Measurements from ENCODE around the gene LRBA. TPM values are rescaled to one million over a fixed set of nuclear protein-coding genes. Genes with fewer than 3 reads are reported as not detected.
"Not testable (repeated sequence)": the region's sequence is repeated elsewhere in the genome, so short reads cannot be mapped to it uniquely, and the experiment has no call there.

Gene LRBA
- 33.9 TPM for polyA plus RNA-seq (2012; ENCODE audit: missing spikeins)

DNA sequence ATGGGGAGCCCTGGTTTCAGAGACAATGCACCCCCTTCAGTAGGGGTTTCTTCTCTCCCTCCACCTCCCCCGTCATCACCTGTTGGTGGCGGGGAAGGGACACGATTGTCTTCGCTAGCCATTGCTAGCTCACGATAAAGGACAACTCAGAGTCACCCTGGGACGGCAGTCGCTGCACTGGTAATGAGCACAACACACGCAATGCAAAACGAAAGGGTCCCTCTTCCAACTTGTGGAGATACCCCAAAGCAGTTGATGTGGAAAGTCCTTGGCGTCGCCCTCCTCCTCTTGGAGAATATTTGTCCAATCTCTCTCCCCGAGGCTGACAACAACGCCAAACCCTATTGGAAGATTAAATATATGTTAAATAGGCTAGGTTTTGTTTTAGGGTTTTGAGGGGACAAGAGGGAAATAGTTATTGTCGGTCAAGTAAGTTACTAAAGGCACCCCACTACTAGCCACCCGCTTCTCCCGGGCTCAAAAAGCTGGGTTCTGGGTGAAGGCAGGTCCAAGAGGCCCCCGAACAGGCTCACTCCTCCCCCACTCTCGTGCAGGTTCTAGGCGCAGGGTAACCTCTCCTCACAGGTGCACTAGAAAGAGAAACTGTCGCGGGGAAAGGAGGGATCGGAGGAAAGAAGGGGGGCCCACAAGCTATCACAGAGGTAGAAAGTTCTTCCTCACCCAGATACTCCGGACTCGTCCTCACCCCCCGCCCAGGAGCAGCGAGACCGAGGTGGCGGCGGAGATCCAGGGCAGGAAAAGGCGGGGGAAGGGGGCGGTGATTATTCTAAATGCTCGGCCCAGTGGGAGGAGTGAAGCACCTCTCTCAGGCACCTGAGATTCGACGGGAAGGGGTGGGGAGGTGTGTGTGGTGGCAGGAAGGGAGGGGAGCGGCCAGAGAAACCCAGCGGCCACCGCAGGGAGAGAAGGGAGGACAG, at the start of gene LRBA:
TSS of gene LRBA (minus strand) at position 764 of the 938 bp plus-strand sequence. CDS start at position 122, 642 bp downstream.
- no peak for TF ChIP-seq TAF1 (IDR thresholded peaks at IDR 0.05; ENCODE audit: borderline replicate concordance, low read depth, low read length)
- TF ChIP-seq POLR2AphosphoS5 (IDR thresholded peaks at IDR 0.05; ENCODE audit: low read depth, low read length) = no peak
- no peak for TF ChIP-seq POLR2A (IDR thresholded peaks at IDR 0.05; ENCODE audit: low read depth, low read length)
- DNase-seq (ENCODE audit: insufficient read length) (peak; percentile 60), FAIRE-seq (peak; percentile 78)

GRCh38 chr4:151063143-151063542, 48.1 kb upstream of the LRBA start:
- not testable (repeated sequence) for FAIRE-seq; DNase-seq (ENCODE audit: insufficient read length)

DNA sequence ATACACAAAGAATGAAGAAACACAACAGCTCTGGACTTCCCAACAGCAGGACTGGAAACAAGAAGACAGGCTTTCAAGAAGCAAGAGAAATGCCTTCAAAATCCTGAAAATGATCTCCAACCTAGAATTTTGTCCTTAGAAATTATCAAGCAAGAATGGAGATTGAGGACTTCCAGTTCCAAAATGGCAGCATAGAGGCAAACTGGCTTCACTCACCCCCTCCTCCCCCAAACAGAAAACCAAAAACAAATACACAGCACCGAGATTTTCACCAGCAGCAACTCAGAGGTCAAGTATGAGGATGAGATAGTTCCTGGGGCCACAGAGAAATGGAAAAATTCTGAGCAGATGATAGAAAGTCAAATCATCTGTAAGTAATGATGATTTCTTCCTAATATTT, 40.5 kb upstream of the LRBA start:
- no peak for FAIRE-seq

DNA sequence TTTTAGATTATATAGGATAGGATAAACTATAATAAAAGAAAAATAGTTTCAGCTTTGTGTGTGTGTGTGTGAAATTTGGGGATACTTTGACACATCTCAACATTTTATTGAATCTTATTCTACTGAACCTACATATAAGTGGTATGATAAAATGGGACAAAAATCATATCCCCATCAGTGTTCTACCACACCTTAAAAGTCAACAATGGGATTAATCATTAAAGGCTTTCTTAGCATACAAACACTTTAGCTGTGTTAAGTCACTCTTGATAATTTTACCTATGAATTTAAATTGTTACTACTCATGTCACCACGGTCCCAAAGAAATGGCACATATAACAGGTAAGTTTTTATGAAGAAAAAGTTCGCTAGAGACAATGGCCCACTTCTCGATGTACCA, 37.7 kb upstream of the LRBA start:
- FAIRE-seq = no peak
- DNase-seq (ENCODE audit: insufficient read length) = no peak
- TF ChIP-seq POLR2A (IDR thresholded peaks at IDR 0.05; ENCODE audit: low read depth, low read length) = no peak
- TF ChIP-seq TAF1 (IDR thresholded peaks at IDR 0.05; ENCODE audit: borderline replicate concordance, low read depth, low read length) = no peak

More for the DNA sequence above, 40.5 kb upstream of the LRBA start:
- DNase-seq (ENCODE audit: insufficient read length) = no peak
- TF ChIP-seq POLR2A (IDR thresholded peaks at IDR 0.05; ENCODE audit: low read depth, low read length) (no peak), TAF1 (IDR thresholded peaks at IDR 0.05; ENCODE audit: borderline replicate concordance, low read depth, low read length) (no peak), POLR2AphosphoS5 (IDR thresholded peaks at IDR 0.05; ENCODE audit: low read depth, low read length) (no peak)

GRCh38 chr4:151049430-151049884, 34.4 kb upstream of the LRBA start:
- TF ChIP-seq POLR2AphosphoS5 (IDR thresholded peaks at IDR 0.05; ENCODE audit: low read depth, low read length) (no peak), POLR2A (IDR thresholded peaks at IDR 0.05; ENCODE audit: low read depth, low read length) (no peak), TAF1 (IDR thresholded peaks at IDR 0.05; ENCODE audit: borderline replicate concordance, low read depth, low read length) (no peak)
- FAIRE-seq (no peak), DNase-seq (ENCODE audit: insufficient read length) (no peak)

DNA sequence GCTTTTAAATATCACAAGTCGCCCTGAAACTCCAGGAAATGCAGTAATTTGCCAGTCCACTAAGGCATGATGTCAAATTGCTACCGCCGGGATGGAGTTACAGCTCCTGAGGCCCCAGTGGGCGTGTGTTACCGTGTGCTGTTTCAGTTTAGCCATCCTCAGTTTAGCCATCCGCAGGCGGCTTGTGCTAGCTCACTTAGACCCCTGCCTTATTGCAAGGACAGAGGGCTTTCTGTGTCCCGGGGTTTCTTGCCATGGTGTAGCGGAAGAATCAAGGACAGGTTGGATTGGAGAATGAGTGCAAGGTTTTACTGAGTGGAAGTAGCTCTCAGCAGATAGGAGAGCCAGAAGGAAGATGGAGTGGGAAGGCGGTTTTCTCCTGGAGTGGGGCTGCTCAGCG, 33.8 kb upstream of the LRBA start:
- FAIRE-seq (no peak), DNase-seq (ENCODE audit: insufficient read length) (no peak)
- TF ChIP-seq POLR2AphosphoS5 (IDR thresholded peaks at IDR 0.05; ENCODE audit: low read depth, low read length) (no peak), POLR2A (IDR thresholded peaks at IDR 0.05; ENCODE audit: low read depth, low read length) (no peak), TAF1 (IDR thresholded peaks at IDR 0.05; ENCODE audit: borderline replicate concordance, low read depth, low read length) (no peak)

GRCh38 chr4:151046609-151047008, 31.5 kb upstream of the LRBA start:
- no peak for DNase-seq (ENCODE audit: insufficient read length)
- FAIRE-seq = no peak
- TF ChIP-seq POLR2AphosphoS5 (IDR thresholded peaks at IDR 0.05; ENCODE audit: low read depth, low read length) (no peak), POLR2A (IDR thresholded peaks at IDR 0.05; ENCODE audit: low read depth, low read length) (no peak), TAF1 (IDR thresholded peaks at IDR 0.05; ENCODE audit: borderline replicate concordance, low read depth, low read length) (no peak)

- FAIRE-seq = no peak
- no peak for DNase-seq (ENCODE audit: insufficient read length)
- TF ChIP-seq POLR2AphosphoS5 (IDR thresholded peaks at IDR 0.05; ENCODE audit: low read depth, low read length) (no peak), POLR2A (IDR thresholded peaks at IDR 0.05; ENCODE audit: low read depth, low read length) (no peak), TAF1 (IDR thresholded peaks at IDR 0.05; ENCODE audit: borderline replicate concordance, low read depth, low read length) (no peak)
These were observed 30.8 kb upstream of the LRBA start for GRCh38 chr4:151045907-151046306.

DNA sequence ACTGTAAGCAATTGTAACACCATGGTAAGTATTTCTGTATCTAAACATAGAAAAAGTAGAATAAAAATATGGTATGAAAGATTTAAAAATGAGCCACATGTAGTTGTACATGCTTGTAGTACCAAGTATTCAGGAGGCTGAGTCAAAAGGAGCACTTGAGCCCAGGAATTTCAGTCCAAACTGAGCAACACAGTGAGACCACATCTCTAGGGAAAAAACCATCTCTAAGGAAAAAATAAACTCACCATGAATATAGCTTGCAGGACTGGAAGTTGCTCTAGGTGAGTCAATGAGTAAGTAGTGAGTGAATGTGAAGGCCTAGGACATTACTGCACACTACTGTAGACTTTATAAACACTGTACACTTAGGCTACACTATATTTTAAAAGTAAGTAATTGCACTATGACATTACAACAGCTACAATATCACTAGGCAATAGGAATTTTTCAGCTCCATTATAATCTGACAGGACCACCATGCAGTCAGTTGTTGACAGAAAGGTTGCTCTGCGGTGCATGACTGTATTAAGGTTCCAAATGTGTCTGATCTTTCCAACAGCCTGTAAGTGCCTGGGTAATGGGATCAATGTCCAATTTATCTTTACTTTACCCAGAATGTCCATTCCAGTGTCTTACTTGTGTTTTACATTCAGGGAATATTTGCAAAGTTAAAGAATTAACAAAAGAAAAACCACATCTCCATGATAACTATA, 28.9 kb upstream of the LRBA start:
- FAIRE-seq (no peak), DNase-seq (ENCODE audit: insufficient read length) (no peak)

GRCh38 chr4:151039733-151040132, 24.6 kb upstream of the LRBA start:
- FAIRE-seq (no peak), DNase-seq (ENCODE audit: insufficient read length) (no peak)
- TF ChIP-seq POLR2A (IDR thresholded peaks at IDR 0.05; ENCODE audit: low read depth, low read length) = no peak
- no peak for TF ChIP-seq POLR2AphosphoS5 (IDR thresholded peaks at IDR 0.05; ENCODE audit: low read depth, low read length)
- no peak for TF ChIP-seq TAF1 (IDR thresholded peaks at IDR 0.05; ENCODE audit: borderline replicate concordance, low read depth, low read length)

More for the DNA sequence above, 28.9 kb upstream of the LRBA start:
- no peak for TF ChIP-seq POLR2AphosphoS5 (IDR thresholded peaks at IDR 0.05; ENCODE audit: low read depth, low read length)
- TF ChIP-seq TAF1 (IDR thresholded peaks at IDR 0.05; ENCODE audit: borderline replicate concordance, low read depth, low read length) = no peak
- no peak for TF ChIP-seq POLR2A (IDR thresholded peaks at IDR 0.05; ENCODE audit: low read depth, low read length)

- no peak for TF ChIP-seq POLR2AphosphoS5 (IDR thresholded peaks at IDR 0.05; ENCODE audit: low read depth, low read length)
- TF ChIP-seq TAF1 (IDR thresholded peaks at IDR 0.05; ENCODE audit: borderline replicate concordance, low read depth, low read length) = no peak
- no peak for TF ChIP-seq POLR2A (IDR thresholded peaks at IDR 0.05; ENCODE audit: low read depth, low read length)
- DNase-seq (ENCODE audit: insufficient read length) (no peak), FAIRE-seq (no peak)
These were observed 23.5 kb upstream of the LRBA start for GRCh38 chr4:151038452-151039157.

Measured in GM12892 (cell line).